HEK293 (cell line): ENCODE results near the gene PDXDC1.

Experiments used
- SETDB1 ChIP-seq: IDR thresholded peaks from one replicate; pipeline ENCODE4 v1.6.1; 2017; ENCODE audit warnings: mild to moderate bottlenecking, low read length, moderate library complexity, mixed read lengths; ENCODE audit not compliant: insufficient read length
- YY2 ChIP-seq: fragments of 450-650 bp; formaldehyde crosslinking; IDR thresholded peaks from 2 replicates; pipeline ENCODE4 v1.5.1; 2016; ENCODE audit warnings: missing biosample characterization, missing genetic modification characterization
- ZBTB1 ChIP-seq: fragments of 450-650 bp; formaldehyde crosslinking; IDR thresholded peaks from 2 replicates; pipeline ENCODE4 v1.5.1; 2016; ENCODE audit warnings: missing biosample characterization, missing genetic modification characterization
- ZNF114 ChIP-seq: fragments of 450-650 bp; formaldehyde crosslinking; IDR thresholded peaks from 2 replicates; pipeline ENCODE4 v1.5.0; 2017; ENCODE audit warnings: missing biosample characterization, missing genetic modification characterization
- ZNF146 ChIP-seq: fragments of 450-650 bp; formaldehyde crosslinking; IDR thresholded peaks from 2 replicates; pipeline ENCODE4 v1.5.1; 2016; ENCODE audit warnings: missing biosample characterization, missing genetic modification characterization
- ZNF549 ChIP-seq: fragments of 450-650 bp; IDR thresholded peaks from 2 replicates; pipeline ENCODE4 v1.5.1; 2018; ENCODE audit warnings: missing biosample characterization, missing genetic modification characterization, mild to moderate bottlenecking, inconsistent platforms, moderate library complexity
- TF ChIP-seq, protein P1 (sequence below): fragments of 450-650 bp; formaldehyde crosslinking; IDR thresholded peaks from 2 replicates; pipeline ENCODE4 v1.5.1; 2016; ENCODE audit warnings: missing biosample characterization, missing genetic modification characterization
- TF ChIP-seq, protein P2 (sequence below): fragments of 450-650 bp; formaldehyde crosslinking; IDR thresholded peaks from 2 replicates; pipeline ENCODE4 v1.5.1; 2016; ENCODE audit warnings: missing biosample characterization, missing genetic modification characterization, low read depth

DNA sequence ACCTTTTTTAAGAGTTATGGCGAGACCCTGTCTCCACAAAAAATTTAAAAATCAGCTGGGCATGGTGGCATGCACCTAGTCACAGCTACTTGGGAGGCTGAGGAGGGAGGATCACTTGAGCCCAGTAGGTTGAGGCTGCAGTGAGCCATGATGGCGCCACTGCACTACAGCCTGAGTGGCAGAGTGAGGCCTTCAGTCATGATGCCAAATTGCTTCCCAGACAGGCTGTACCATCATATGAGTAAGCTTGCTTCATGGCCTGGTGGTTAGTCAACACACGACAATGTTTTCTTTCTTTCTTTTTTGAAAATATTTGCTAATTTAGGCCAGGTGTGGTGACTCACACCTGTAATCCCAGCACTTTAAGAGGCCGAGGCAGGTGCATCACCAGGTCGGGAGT lies 68.5 kb downstream of the PDXDC1 start:
- no peak for TF ChIP-seq YY2 (tag by site-specific recombination)
- TF ChIP-seq, protein P1, sequence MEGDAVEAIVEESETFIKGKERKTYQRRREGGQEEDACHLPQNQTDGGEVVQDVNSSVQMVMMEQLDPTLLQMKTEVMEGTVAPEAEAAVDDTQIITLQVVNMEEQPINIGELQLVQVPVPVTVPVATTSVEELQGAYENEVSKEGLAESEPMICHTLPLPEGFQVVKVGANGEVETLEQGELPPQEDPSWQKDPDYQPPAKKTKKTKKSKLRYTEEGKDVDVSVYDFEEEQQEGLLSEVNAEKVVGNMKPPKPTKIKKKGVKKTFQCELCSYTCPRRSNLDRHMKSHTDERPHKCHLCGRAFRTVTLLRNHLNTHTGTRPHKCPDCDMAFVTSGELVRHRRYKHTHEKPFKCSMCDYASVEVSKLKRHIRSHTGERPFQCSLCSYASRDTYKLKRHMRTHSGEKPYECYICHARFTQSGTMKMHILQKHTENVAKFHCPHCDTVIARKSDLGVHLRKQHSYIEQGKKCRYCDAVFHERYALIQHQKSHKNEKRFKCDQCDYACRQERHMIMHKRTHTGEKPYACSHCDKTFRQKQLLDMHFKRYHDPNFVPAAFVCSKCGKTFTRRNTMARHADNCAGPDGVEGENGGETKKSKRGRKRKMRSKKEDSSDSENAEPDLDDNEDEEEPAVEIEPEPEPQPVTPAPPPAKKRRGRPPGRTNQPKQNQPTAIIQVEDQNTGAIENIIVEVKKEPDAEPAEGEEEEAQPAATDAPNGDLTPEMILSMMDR, result no peak
- TF ChIP-seq ZNF114 (tag by site-specific recombination), result no peak
- no peak for TF ChIP-seq SETDB1
- TF ChIP-seq ZNF549 (tag by site-specific recombination), result no peak
- no peak for TF ChIP-seq ZNF146
- TF ChIP-seq, protein P2, sequence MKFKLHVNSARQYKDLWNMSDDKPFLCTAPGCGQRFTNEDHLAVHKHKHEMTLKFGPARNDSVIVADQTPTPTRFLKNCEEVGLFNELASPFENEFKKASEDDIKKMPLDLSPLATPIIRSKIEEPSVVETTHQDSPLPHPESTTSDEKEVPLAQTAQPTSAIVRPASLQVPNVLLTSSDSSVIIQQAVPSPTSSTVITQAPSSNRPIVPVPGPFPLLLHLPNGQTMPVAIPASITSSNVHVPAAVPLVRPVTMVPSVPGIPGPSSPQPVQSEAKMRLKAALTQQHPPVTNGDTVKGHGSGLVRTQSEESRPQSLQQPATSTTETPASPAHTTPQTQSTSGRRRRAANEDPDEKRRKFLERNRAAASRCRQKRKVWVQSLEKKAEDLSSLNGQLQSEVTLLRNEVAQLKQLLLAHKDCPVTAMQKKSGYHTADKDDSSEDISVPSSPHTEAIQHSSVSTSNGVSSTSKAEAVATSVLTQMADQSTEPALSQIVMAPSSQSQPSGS (tag by site-specific recombination), result no peak
- no peak for TF ChIP-seq ZBTB1 (tag by site-specific recombination)
